GM21423 (cell line): Measurements from ENCODE around the gene NPB.

ENCODE experiments used
- ATAC-seq: cut with Tn5 transposase; IDR thresholded peaks from one replicate; pipeline ENCODE4 v1.9.1; 2021; ENCODE audit warnings: mild to moderate bottlenecking, moderate library complexity; ENCODE audit not compliant: unreplicated experiment

The NPB gene

DNA sequence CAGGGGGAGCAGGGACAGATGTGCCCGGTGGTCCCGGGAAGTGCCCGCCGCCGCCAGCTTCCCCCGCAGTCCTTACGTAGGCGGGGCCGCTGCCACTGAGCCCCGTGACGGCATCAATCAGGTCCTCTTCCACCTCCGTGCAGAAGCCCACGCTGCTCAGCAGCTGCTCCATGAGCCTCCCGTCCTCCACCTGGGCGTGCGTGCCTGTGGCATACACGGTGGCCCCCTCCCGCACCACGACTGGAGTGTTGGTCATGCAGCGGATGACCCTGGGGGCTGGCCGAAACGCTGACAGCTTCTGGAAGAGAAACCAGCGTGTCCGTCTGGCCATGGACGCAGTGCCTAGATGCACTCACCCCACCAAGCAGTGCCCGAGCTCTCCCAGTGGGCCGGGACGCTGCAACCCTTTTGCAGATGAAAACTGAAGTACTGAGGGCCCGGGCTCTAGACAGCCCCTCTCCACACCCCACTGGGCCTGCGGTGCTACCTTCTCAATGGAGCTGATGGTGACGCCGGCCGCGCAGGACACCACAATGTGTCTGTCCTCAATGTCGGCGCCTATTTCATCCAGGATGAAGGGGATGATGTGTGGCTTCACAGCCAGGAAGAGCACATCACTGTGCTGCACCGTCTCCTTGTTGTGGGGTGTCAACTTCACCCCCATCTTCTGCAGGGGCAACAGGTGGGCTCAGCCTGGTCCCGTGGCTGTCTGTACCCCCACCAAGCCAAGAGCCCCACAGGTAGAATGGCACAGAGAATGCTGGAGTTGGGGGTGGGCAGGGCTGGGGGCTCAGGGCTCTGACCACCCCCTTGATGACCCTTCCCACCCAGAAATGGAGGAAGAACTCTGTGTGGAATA lies 33.0 kb downstream of the NPB start:
- ATAC-seq: no peak

DNA sequence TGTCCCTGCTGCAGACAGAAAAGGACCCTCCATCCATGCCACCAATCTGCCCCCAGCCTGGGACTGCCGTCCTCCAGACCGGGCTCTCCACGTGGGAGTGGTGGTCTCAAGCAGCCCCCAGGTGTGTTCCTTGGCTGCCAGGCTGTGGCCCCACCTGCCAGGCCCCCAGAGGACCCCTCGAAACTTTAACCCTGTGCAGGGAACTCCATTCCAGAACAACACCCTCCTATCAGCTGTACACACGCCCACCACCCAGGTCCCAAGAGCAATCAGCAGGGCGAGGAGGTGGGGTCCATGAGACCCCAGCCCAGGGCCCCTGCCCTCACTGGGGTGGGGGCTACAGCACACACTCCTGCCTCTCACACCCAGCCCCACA lies 33.7 kb downstream of the NPB start:
- no peak for ATAC-seq

DNA sequence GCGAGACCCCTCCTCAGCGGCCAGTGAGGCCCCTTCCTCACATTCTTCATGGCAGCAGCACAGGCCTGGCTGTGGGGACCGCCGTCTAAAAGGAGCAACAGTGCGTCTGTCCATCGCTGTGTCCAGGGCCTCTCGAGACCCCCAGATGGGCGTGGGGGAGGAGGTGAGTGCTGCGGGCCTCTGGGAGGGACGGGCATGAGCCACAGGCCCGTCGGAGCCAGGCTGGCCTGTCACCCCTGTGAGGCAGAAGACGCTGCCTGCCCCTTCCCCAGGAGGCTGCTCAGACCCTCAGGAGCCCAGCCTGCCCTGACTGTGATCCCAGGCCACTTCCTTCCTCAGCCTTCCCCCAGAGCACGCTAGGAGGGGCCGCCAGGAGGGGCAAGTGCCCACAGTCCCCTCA lies 37.2 kb downstream of the NPB start:
- no peak for ATAC-seq

DNA sequence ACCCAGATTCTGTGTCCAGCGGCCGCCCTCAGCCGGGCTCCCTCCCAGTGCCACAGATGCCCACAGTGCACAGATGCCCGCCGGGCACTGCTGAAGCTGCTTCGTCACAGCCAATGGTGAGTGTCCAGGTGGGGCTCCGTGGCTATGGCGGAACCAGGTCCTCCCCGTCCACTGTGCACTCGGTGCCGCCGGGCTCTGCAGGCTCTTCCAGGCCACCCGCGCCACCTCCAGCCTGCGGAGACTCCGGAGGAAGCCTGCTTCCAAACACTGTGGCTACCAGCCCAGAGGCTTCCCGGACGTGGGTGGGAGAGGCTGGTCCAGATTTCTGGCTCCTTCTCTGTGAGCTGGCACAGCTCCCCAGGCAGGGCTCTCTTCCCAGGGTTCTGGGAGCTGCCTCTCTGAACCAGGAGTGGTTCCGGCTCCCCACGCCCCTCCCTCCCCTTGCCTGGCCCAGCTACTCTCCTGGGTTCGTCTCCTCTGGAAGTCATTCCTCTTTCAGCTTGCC lies 37.9 kb downstream of the NPB start:
- ATAC-seq: no peak

DNA sequence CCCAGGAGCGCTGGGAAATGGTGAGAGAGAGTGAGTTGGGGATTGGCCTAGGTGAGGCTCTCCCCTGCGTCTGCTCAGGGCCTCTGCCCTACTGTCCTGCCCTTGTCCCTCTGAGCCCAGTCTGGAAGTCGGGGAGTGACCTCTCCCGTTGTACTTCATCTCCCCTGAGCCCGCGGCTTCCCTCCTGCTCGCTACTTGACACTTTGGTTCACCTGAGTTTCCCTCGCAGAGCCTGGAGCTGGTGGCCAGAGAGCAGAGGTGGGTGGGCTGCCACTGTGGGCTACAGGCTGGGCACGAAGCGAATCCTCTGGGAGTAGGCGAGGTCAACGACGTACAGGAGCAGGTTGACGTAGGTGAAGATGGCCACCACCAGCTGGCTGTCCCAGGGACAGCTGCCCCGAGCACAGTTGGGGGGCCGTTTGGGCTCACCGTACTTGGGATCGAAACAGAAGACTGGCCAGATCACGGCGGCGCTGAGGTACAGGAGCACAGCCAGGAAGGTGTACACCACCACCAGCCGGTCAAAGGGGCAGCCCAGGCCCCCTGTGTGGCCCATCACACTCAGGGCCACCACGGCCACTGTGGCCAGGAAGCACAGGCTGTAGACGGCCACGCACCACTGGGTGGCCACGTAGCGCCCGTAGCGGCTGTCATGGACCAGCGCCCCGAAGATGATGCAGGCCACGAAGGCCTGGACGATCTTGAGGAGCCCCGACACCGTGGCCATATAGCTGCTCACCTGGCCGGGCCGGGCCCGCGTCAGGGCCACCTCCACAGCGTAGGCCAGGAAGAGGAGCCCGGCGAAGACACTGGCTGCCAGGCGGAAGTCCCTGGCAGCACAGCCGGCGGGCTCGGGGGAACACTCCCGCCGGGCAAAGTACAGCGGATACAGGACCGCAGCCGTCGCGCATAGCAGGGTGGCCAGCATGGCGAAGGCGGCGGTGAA lies 38.8 kb downstream of the NPB start:
- no peak for ATAC-seq

DNA sequence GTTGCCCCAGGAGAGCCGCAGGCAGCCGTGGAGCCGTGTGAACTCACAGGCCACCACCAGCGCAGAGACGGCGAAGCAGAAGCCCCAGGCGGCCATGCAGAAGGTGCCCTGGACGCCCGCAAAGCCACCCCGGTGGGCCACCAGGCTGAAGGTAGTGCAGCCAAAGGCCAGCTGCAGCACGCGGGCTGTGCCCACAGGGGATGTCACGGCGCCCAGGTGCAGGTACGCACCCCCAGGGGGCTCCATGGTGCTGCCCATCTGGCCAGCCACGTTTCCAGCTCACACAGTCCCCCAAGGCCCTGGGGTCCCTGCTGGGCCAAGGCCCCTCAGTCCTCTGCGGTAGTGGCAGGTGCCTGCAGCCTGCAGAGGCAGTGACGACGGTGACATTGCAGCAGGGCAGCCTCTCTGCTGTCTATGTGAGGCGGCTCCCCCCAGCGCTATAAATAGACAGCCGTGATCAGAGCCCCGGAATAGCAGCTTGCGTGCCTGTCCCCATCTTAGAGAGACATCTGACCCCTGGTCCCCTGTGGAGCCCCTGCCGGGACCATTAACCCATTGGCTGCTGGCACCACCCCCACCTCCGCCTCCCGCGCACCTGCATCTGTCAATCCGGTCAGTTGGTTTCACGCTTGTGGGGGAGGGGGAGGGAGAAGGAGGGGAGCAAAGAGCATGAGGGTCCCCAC lies 39.6 kb downstream of the NPB start:
- ATAC-seq: no peak

DNA sequence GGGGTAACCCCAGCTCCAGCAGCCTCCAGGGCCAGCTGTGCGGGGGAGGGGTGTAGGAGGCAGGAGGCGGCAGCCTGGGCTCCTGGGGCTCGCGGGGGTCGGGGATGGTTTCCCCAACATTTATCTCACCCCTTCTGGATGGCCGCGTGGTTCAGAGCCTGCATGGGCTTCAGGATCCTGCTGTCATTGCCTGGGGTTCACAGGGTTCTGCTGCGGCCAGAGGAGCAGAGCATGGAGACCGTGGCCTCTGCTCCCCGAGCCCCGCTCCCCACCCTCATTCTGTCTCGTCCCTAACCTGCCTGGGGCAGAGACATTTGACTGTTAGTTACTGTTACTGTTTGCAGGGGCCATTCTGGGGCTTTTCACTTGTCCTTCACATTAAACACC lies 40.1 kb downstream of the NPB start:
- ATAC-seq: no peak

DNA sequence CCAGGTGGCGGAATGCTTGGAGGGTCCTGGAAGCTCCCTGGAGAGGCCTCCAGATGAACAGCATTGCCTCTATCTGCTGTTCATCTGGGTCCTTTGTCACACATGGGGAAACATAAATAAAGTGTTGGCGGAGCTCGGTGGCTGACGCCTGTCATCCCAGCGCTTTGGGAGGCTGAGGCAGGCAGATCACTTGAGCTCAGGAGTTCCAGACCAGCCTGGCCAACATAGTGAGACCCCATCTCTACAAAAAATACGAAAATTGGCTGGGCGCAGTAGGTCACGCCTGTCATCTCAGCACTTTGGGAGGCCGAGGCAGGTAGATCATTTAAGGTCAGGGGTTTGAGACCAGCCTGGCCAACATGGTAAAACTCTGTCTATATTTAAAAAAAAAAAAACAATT lies 42.8 kb downstream of the NPB start:
- no peak for ATAC-seq

DNA sequence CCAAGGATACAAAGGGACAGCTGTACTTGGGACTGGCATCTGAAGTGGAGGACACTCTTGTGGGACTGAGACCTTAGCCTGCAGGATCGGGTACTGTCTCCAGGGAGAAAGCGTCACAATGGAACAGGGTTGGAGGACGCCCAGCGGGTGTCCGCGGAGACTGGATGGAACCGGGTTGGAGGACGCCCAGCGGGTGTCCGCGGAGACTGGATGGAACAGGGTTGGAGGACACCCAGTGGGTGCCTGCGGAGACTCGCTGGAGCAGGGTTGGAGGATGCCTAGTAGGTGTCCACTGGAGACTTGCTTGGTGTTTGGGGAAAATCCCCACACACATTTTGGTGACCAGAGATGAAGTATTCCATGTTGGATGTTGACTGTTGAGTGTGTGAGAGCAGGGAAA lies 45.2 kb downstream of the NPB start, which contains the start of gene MYADML2:
TSS of gene MYADML2 (minus strand) at position 45 of the 400 bp plus-strand sequence. CDS start 5,492 bp downstream, outside the sequence.
- ATAC-seq: no peak

DNA sequence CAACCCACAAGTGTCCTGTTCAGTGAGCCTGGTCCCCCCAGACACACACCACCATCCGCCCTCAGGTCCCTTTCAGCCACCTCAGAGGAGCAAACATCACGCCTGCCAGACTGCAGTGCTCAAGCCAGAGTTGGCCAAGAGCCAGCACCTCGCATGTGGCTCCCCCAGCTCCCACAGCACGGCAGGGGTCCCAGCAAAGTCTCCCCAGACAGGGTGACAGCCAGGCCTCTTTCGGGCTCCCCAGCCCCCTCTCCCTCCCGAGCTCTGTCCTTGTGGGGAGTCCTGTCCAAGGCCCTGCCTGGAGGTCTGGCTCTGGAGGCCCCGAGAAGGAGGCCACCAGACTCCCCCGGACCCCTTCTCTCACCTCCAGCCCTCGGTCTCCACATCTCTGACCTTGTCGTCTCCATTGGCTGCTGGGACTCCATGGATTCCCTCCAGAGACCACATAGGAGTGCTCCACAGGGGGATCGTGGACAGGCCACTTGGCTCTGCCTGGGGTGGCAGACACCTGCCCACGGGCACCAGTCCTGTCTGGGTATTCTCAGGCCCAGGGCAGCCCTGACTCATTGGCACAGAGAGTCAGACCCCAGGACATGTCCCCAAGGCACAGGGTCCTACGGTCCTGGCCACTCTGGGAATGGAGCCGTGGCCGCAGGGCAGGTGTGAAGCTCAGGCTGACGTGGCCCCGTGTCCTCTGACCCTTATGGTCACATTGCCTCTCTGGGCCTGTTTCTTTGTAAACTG lies 46.8 kb downstream of the NPB start:
- no peak for ATAC-seq

DNA sequence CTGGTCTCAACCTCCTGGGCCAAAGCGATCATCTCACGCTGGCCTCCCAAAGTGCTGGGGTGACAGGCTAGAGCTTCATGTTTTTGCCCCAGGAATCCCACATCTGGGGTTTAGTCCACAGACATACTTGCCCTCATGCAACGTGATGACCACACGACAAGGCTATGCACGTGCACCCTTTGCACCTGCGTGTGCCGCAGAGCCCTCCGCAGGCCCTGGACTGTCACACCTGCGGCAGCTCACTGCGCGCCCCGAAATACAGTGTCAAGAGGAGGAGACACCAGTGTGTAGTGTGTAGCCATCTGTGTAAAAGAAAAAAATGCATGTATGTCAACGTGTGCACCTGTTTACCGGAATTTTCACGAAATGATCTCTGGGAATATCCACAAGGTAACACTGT lies 48.5 kb downstream of the NPB start:
- no peak for ATAC-seq

DNA sequence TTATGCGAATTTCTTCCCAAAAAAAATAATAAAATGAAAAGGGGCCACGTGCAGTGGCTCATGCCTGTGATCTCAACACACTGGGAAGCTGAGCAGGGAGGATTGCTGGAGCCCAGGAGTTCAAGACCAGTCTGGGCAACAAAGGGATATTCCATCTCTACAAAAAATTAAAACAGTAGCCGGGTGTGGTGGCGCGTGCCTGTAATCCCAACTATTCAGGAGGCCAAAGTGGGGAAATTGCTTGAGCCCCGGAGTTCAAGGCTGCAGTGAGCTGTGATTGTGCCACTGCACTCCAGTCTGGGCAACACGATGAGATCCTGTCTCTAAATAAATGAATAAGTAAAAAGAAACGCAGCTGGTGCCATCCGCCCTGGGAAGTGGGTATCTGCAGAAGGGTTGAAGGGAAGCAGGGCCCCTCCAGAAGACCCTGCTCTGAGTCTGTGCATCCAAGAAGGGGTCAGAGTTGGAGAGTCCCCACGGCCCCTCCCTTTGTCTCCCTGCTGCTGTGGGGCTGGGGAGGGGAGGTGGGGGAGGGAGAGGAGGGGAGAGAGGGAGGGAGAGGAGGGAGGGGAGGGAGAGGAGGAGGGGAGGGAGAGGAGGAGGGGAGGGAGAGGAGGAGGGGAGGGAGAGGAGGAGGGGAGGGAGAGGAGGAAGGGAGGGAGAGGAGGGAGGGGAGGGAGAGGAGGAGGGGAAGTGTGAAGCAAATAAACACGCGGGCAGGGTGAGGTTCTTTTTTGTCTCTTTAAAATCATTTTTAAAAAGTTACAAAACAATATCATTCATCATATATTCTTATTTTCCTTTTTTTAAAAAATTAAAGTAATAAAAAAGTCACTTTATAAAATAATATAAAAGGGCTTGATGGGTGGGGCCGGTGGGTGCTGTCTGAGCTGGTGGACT lies 50.0 kb downstream of the NPB start:
- no peak for ATAC-seq
